Adrenal gland (tissue), 12 donors: ENCODE measurements around the gene PIK3AP1. TPM values are rescaled to one million over a fixed set of nuclear protein-coding genes. Genes with fewer than 3 reads are reported as not detected.
"Not testable (repeated sequence)": the region's sequence is repeated elsewhere in the genome, so short reads cannot be mapped to it uniquely, and the experiment has no call there.

Experiments
- DNase-seq, 7 donors: peaks; one replicate each; pipeline ENCODE4 v3.0.0-alpha.2; 2019 to 2020
- H3K27ac ChIP-seq, 5 donors: fragments of 200-600 bp; sonication (generic) in 4 of 5; 1 replicate in 3 of 5; 2 replicates in 2 of 5; pipeline versions ENCODE4 v1.5.1 to v1.8.0; 2016 to 2020; ENCODE audit warnings: mild to moderate bottlenecking in 1 of 5
- H3K27me3 ChIP-seq: fragments of 200-600 bp; 2 replicates; pipeline ENCODE4 v1.8.0; 2021
- H3K36me3 ChIP-seq, 2 donors: fragments of 200-600 bp; replicated peaks in 1 of 2; 1 replicate in 1 of 2; 2 replicates in 1 of 2; pipeline versions ENCODE4 v1.5.1 to v1.8.0; 2018 to 2022
- H3K4me1 ChIP-seq, 2 donors: fragments of 200-600 bp; replicated peaks in 1 of 2; 1 replicate in 1 of 2; 2 replicates in 1 of 2; pipeline versions ENCODE4 v1.5.1 to v1.8.0; 2018 to 2021
- H3K4me3 ChIP-seq, 4 donors: fragments of 200-600 bp; sonication (generic) in 3 of 4; one replicate each; pipeline ENCODE4 v1.5.1; 2016 to 2018
- H3K9me3 ChIP-seq, 3 donors: fragments of 200-600 bp; sonication (generic) in 1 of 3; replicated peaks in 1 of 3; 1 replicate in 2 of 3; 2 replicates in 1 of 3; pipeline versions ENCODE4 v1.5.1 to v1.8.0; 2016 to 2021
- POLR2A ChIP-seq, 2 donors: fragments of 450-650 bp; IDR thresholded peaks; one replicate each; pipeline ENCODE4 v1.6.1; 2017; ENCODE audit warnings: antibody characterized with exemption in 2 of 2, mild to moderate bottlenecking in 2 of 2, moderate library complexity in 1 of 2
- WGBS, 4 donors: extraction: QIAGEN DNeasy Blood & Tissue Kit in 2 of 4; methylation state at CpG; one replicate each; pipeline versions ENCODE4 v1.1.5 to v1.1.7; 2013 to 2017; 5-methylcytosine and 5-hydroxymethylcytosine counted together
- intact Hi-C, 2 donors: fragments of 100-400 bp; cut with DNase I; formaldehyde crosslinking; loops; one replicate each; pipeline versions ENCODE4 v1.14.1 to v1.15.0; 2022 to 2023
- polyA plus RNA-seq, 3 donors: library from polyadenylated mRNA; stranded (reverse); fragments of 200-250 nt in 2 of 3; fragments of 350-450 nt in 1 of 3; fragmentation: Illumina TruSeq in 1 of 3; extraction: RNeasy Lipid Tissue Mini Kit (QIAGEN cat#74804) in 1 of 3; gene quantifications; one replicate each; pipeline ENCODE4 v1.2.3, GENCODE V29; 2013 to 2014
- total RNA-seq, 9 donors: library from RNA; depleted of rRNA in 4 of 9; stranded (reverse); fragments of >200 nt in 4 of 9; fragments of 120-200 nt in 1 of 9; fragmentation: NEBNext Ultra II Directional in 1 of 9; extraction: Animal tissue kit (Norgen Biotek cat#: 25700) in 1 of 9; gene quantifications; one replicate each; pipeline versions ENCODE4 v1.1.0 to v1.2.4, GENCODE V29; 2013 to 2023
- TF ChIP-seq, protein P1 (sequence below), 6 experiments: fragments of 450-650 bp in 4 of 6; fragments of 200-600 bp in 2 of 6; sonication (generic) in 1 of 6; IDR thresholded peaks; 1 replicate in 5 of 6; 2 replicates in 1 of 6; pipeline versions ENCODE4 v1.5.1 to v1.8.0; 2016 to 2021; ENCODE audit warnings: antibody characterized with exemption in 6 of 6, mild to moderate bottlenecking in 2 of 6, moderate library complexity in 1 of 6
- donor health status: healthy with polysubstance abuse.
- donor health status: Bipolar disorder and iron deficiency.
- donor health status: DM: yes; HTN: yes; CAD: no.
- donor health status: DM: no; HTN: no; CAD: no.
- donor health status: DM: no; HTN: no; CAD: no.
- donor health status: DM: yes; HTN: yes; CAD: no.

Gene PIK3AP1
- total and polyA plus RNA-seq, 12 donors: 2.0 to 38.5 (median 10.4) TPM

DNA sequence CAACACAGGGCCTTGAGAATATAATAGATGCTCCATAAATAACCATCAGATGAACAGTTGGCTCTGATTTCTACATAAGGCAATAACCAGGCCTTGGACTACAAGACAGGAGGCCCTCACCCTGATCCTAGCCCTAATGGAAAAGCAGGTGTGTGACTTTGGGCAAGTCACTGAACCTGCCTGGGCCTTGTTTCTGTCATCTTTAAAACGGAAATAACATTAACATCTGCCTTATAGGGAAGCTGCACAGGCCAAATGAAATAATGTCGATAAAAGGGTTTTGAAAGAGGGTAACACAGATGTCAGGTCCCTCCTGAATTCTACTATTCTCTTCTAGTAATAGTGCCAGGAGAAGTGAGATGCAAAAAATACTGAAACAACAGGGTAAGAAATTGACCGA lies 20.7 kb downstream of the PIK3AP1 start:
- no peaks in the 10 kb centered on the region for H3K36me3 ChIP-seq
- H3K4me1 ChIP-seq: peaks cover 0 to 6% of the 10 kb centered on the region in 2 donors
- no peaks in the 10 kb centered on the region for H3K27me3 ChIP-seq
- H3K4me3 ChIP-seq: no peak overlapping the region
- DNase-seq: no peak
- 81 to 87% (median 85%) methylated on average over 3 of the region's 3 CpGs for WGBS, 4 donors
- H3K27ac ChIP-seq: no peak overlapping the region
- H3K9me3 ChIP-seq: no peaks in the 10 kb centered on the region
- intact Hi-C loops: no loop called here
- no peak for TF ChIP-seq POLR2A (IDR thresholded peaks at IDR 0.05)
- TF ChIP-seq, protein P1, sequence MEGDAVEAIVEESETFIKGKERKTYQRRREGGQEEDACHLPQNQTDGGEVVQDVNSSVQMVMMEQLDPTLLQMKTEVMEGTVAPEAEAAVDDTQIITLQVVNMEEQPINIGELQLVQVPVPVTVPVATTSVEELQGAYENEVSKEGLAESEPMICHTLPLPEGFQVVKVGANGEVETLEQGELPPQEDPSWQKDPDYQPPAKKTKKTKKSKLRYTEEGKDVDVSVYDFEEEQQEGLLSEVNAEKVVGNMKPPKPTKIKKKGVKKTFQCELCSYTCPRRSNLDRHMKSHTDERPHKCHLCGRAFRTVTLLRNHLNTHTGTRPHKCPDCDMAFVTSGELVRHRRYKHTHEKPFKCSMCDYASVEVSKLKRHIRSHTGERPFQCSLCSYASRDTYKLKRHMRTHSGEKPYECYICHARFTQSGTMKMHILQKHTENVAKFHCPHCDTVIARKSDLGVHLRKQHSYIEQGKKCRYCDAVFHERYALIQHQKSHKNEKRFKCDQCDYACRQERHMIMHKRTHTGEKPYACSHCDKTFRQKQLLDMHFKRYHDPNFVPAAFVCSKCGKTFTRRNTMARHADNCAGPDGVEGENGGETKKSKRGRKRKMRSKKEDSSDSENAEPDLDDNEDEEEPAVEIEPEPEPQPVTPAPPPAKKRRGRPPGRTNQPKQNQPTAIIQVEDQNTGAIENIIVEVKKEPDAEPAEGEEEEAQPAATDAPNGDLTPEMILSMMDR (IDR thresholded peaks at IDR 0.05): no peak

- H3K27ac ChIP-seq, DNase-seq, H3K9me3 ChIP-seq, H3K4me1 ChIP-seq, H3K36me3 ChIP-seq, H3K4me3 ChIP-seq, intact Hi-C loops, H3K27me3 ChIP-seq: not testable (repeated sequence)
- WGBS, 4 donors: 78 to 90% (median 90%) methylated on average over 6 of the region's 6 CpGs
Observed at GRCh38 chr10:96698305-96698704, 22.0 kb downstream of the PIK3AP1 start.

DNA sequence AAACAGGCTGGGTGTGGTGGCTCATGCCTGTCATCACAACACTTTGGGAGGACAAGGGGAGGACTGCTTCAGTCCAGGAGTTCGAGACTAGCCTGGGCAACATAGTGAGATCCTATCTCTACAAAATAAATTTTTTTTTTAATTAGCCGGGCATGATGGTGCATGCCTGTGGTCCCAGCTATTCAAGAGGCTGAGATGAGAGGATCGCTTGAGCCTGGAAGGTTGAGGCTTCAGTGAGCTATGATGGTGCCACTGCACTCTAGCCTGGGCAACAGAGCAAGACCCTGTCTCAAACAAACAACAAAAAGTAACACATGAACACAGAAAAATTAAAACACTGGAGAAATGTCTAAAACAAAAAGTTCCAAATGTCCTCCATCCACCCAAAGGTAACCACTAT lies 22.9 kb downstream of the PIK3AP1 start:
- WGBS, 4 donors: 90 to 97% (median 96%) methylated on average over 3 of the region's 3 CpGs
- no peak overlapping the region for H3K4me3 ChIP-seq
- H3K4me1 ChIP-seq: peaks cover 0 to 6% of the 10 kb centered on the region in 2 donors
- H3K27ac ChIP-seq: no peak overlapping the region
- no peaks in the 10 kb centered on the region for H3K9me3 ChIP-seq
- H3K27me3 ChIP-seq: no peaks in the 10 kb centered on the region
- TF ChIP-seq, protein P1 (IDR thresholded peaks at IDR 0.05): no peak
- no peak for TF ChIP-seq POLR2A (IDR thresholded peaks at IDR 0.05)
- no peak for DNase-seq
- intact Hi-C loops: no loop called here
- H3K36me3 ChIP-seq: no peaks in the 10 kb centered on the region

- intact Hi-C loops: no loop called here
- Histone ChIP-seq H3K9me3 (no peaks in the 10 kb centered on the region), H3K4me1 (peaks cover 0 to 6% of the 10 kb centered on the region in 2 donors), H3K27ac (no peak overlapping the region), H3K4me3 (no peak overlapping the region), H3K27me3 (no peaks in the 10 kb centered on the region), H3K36me3 (no peaks in the 10 kb centered on the region)
- WGBS, 4 donors: 88 to 94% (median 92%) methylated on average over 7 of the region's 7 CpGs
- TF ChIP-seq POLR2A (IDR thresholded peaks at IDR 0.05): no peak
- TF ChIP-seq, protein P1 (IDR thresholded peaks at IDR 0.05): no peak
- no peak for DNase-seq
Observed at GRCh38 chr10:96696845-96697425, 23.4 kb downstream of the PIK3AP1 start.

DNA sequence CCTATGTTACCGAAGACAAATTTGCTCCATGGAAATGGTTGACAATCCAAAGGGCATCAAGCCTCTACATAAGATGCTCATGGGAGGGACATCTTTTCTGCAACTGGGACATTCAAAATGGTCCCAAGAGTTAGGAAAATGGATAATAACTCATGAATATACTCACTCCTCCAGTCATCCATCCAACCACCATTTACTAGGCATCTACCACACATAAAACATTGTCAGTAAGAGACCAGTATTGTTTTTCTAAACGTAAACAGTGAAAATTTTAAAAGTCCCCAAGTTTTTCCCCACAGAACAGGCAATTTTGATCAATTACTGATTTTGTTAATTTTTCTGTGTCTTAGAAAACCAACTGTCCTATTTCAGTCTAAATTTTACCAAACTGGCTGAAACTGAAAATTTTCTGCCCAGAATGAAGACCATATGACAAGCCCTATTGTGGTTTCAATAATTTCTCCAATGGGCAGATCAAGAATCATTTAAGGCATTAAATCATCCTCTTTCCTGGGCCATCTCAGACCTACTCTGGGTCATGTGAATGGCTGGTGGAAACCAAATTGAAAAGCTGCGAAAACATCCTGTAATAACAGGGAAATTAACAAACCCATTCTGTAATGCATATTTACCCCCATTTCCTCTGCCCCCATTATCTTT lies 24.2 kb downstream of the PIK3AP1 start:
- no peak overlapping the region for H3K4me3 ChIP-seq
- intact Hi-C loops: no loop called here
- DNase-seq: no peak
- H3K4me1 ChIP-seq: peaks cover 0 to 6% of the 10 kb centered on the region in 2 donors
- H3K27me3 ChIP-seq: no peaks in the 10 kb centered on the region
- no peaks in the 10 kb centered on the region for H3K36me3 ChIP-seq
- no peak overlapping the region for H3K27ac ChIP-seq
- WGBS, 4 donors: 57 to 81% (median 67%) methylated on average over 3 of the region's 3 CpGs
- H3K9me3 ChIP-seq: no peaks in the 10 kb centered on the region
- no peak for TF ChIP-seq POLR2A (IDR thresholded peaks at IDR 0.05)
- TF ChIP-seq, protein P1 (IDR thresholded peaks at IDR 0.05): no peak
